Endothelial cell of umbilical vein (primary cell): ENCODE measurements around the gene EEA1.

Source experiments
- EZH2 ChIP-seq: IDR thresholded peaks from 2 replicates; pipeline ENCODE4 v1.6.1; 2012; ENCODE audit warnings: borderline replicate concordance, low read depth, mild to moderate bottlenecking, moderate library complexity, low read length, inconsistent platforms; ENCODE audit not compliant: severe bottlenecking
- FOS ChIP-seq: IDR thresholded peaks from 2 replicates; pipeline ENCODE4 v1.6.1; 2011; ENCODE audit warnings: mild to moderate bottlenecking, low read length, moderate library complexity, borderline replicate concordance; ENCODE audit not compliant: insufficient read depth
- GATA2 ChIP-seq: IDR thresholded peaks from 2 replicates; pipeline ENCODE4 v1.7.0; 2011; ENCODE audit warnings: low read depth, mild to moderate bottlenecking, moderate library complexity, mixed read lengths, low read length; ENCODE audit not compliant: insufficient read length, insufficient read depth
- JUN ChIP-seq: IDR thresholded peaks from 2 replicates; pipeline ENCODE4 v1.6.1; 2011; ENCODE audit warnings: borderline replicate concordance, low read depth; ENCODE audit not compliant: insufficient read length, insufficient read depth
- POLR2A ChIP-seq: IDR thresholded peaks from 2 replicates; pipeline ENCODE4 v1.6.1; 2012; ENCODE audit warnings: low read depth, mild to moderate bottlenecking, control low read depth, low read length
- POLR2AphosphoS5 ChIP-seq: IDR thresholded peaks from 2 replicates; pipeline ENCODE4 v1.6.1; 2012; ENCODE audit warnings: low read depth, mild to moderate bottlenecking, control low read depth, low read length, moderate library complexity; ENCODE audit not compliant: insufficient read depth
- TF ChIP-seq, protein P1 (sequence below), 2 donors: IDR thresholded peaks; 1 replicate in 1 of 2; 2 replicates in 1 of 2; pipeline ENCODE4 v1.5.1; 2011; ENCODE audit warnings: low read length in 2 of 2, mild to moderate bottlenecking in 2 of 2, moderate library complexity in 2 of 2, control low read depth in 1 of 2, inconsistent platforms in 1 of 2, low read depth in 1 of 2; ENCODE audit not compliant: insufficient read depth in 1 of 2; ENCODE audit errors: extremely low read depth in 1 of 2
- TF ChIP-seq, protein P2 (sequence below): IDR thresholded peaks from 2 replicates; pipeline ENCODE4 v1.6.1; 2011; ENCODE audit not compliant: insufficient read depth, insufficient read length

DNA sequence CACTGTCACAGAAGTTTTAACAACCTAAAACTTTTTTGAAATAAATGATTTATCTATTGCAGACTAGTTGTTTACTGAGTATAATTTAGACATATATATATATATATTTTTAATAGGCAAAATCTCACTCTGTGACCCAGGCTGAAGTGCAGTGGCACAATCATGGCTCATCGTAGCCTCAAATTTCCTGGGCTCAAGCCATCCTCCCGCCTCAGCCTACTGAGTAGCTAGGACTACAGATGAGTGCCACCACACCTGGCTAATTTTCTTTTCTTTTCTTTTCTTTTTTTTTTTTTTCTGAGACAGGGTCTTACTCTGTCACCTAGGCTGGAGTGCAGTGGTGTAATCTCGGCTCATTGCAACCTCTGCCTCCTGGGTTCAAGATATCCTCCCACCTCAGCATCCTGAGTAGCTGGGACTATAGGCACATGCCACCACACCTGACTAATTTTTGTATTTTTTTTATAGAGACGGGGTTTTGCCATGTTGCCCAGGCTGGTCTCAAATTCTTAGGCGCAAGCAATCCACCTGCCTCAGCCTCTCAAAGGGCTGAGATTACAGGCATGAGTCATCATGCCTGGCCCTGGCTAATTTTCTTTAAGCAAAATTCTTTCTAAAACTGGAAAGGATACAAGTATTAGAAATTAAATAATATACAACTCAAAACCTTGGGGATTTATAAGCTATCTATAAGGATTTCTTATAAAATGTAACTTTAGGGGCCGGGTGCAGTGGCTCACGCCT lies 23.1 kb downstream of the EEA1 start:
- no peak for TF ChIP-seq GATA2
- no peak for TF ChIP-seq POLR2AphosphoS5
- TF ChIP-seq, protein P1, sequence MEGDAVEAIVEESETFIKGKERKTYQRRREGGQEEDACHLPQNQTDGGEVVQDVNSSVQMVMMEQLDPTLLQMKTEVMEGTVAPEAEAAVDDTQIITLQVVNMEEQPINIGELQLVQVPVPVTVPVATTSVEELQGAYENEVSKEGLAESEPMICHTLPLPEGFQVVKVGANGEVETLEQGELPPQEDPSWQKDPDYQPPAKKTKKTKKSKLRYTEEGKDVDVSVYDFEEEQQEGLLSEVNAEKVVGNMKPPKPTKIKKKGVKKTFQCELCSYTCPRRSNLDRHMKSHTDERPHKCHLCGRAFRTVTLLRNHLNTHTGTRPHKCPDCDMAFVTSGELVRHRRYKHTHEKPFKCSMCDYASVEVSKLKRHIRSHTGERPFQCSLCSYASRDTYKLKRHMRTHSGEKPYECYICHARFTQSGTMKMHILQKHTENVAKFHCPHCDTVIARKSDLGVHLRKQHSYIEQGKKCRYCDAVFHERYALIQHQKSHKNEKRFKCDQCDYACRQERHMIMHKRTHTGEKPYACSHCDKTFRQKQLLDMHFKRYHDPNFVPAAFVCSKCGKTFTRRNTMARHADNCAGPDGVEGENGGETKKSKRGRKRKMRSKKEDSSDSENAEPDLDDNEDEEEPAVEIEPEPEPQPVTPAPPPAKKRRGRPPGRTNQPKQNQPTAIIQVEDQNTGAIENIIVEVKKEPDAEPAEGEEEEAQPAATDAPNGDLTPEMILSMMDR (IDR thresholded peaks at IDR 0.05; ENCODE audit: extremely low read depth in 1 of 2, insufficient read depth in 1 of 2, low read depth in 1 of 2, low read length in 2 of 2) = no peak
- no peak for TF ChIP-seq EZH2
- TF ChIP-seq, protein P2, sequence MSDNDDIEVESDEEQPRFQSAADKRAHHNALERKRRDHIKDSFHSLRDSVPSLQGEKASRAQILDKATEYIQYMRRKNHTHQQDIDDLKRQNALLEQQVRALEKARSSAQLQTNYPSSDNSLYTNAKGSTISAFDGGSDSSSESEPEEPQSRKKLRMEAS = no peak
- no peak for TF ChIP-seq JUN
- no peak for TF ChIP-seq POLR2A
- TF ChIP-seq FOS = peak; percentile 13
